Uterus (tissue), 4 donors: ENCODE results near the gene NHEJ1. TPM values are rescaled to one million over a fixed set of nuclear protein-coding genes. Genes with fewer than 3 reads are reported as not detected.

Experiments
- DNase-seq, 2 donors: peaks; one replicate each; pipeline ENCODE4 v3.0.0-alpha.2; 2019 to 2020
- H3K27ac ChIP-seq, 2 donors: fragments of 200-600 bp; sonication (generic); 1 replicate in 1 of 2; 2 replicates in 1 of 2; pipeline ENCODE4 v1.5.1; 2016 to 2018
- H3K27me3 ChIP-seq, 2 donors: fragments of 200-600 bp; sonication (generic); one replicate each; pipeline ENCODE4 v1.5.1; 2018 to 2019; ENCODE audit warnings: control low read depth in 1 of 2
- H3K36me3 ChIP-seq, 2 donors: fragments of 200-600 bp; sonication (generic); one replicate each; pipeline ENCODE4 v1.5.1; 2019; ENCODE audit warnings: control low read depth in 1 of 2
- H3K4me1 ChIP-seq, 2 donors: fragments of 200-600 bp; sonication (generic); one replicate each; pipeline ENCODE4 v1.5.1; 2018 to 2019; ENCODE audit warnings: control low read depth in 1 of 2
- H3K4me3 ChIP-seq, 2 donors: fragments of 200-600 bp; sonication (generic); 1 replicate in 1 of 2; 2 replicates in 1 of 2; pipeline ENCODE4 v1.5.1; 2018 to 2019; ENCODE audit warnings: mild to moderate bottlenecking in 1 of 2
- H3K9me3 ChIP-seq, 2 donors: fragments of 200-600 bp; sonication (generic); one replicate each; pipeline ENCODE4 v1.5.1; 2019; ENCODE audit warnings: control low read depth in 1 of 2
- CTCF ChIP-seq, 4 experiments: fragments of 200-600 bp in 2 of 4; fragments of 450-650 bp in 2 of 4; sonication (generic) in 2 of 4; IDR thresholded peaks; one replicate each; pipeline ENCODE4 v1.5.1; 2016 to 2019; ENCODE audit warnings: antibody characterized with exemption in 4 of 4, mild to moderate bottlenecking in 2 of 4, moderate library complexity in 1 of 4
- POLR2A ChIP-seq, 2 donors: fragments of 450-650 bp; IDR thresholded peaks; one replicate each; pipeline ENCODE4 v1.6.1; 2016; ENCODE audit warnings: antibody characterized with exemption in 2 of 2, mild to moderate bottlenecking in 1 of 2, moderate library complexity in 1 of 2
- intact Hi-C: fragments of 100-400 bp; cut with DNase I; formaldehyde crosslinking; loops from one replicate; pipeline ENCODE4 v1.15.1; 2023; ENCODE audit warnings: low total_unique reads
- total RNA-seq, 4 donors: library from RNA; depleted of rRNA in 3 of 4; stranded (reverse); fragments of >200 nt in 3 of 4; gene quantifications; one replicate each; pipeline versions ENCODE4 v1.1.0 to v1.2.4, GENCODE V29; 2014 to 2023
- donor health status: DM: yes; HTN: yes; CAD: no.

Gene NHEJ1
- total RNA-seq, 4 donors from 2014 or later, result 15.0 to 162 (median 18.1) TPM

- peaks cover 0 to 33% of the 10 kb centered on the region in 2 donors for H3K4me1 ChIP-seq
- no peak overlapping the region for H3K4me3 ChIP-seq
- DNase-seq, result no peak
- H3K27me3 ChIP-seq, result peaks cover 18 to 48% of the 10 kb centered on the region in 2 donors
- H3K27ac ChIP-seq, result no peak overlapping the region
- intact Hi-C loops, result loop anchor here (5.0 kb wide), 1 partner anchor 100 kb away; no protein-coding TSS in a partner anchor
- H3K9me3 ChIP-seq, result no peaks in the 10 kb centered on the region
- H3K36me3 ChIP-seq, result no peaks in the 10 kb centered on the region
- TF ChIP-seq POLR2A (IDR thresholded peaks at IDR 0.05), result no peak
- no peak for TF ChIP-seq CTCF (IDR thresholded peaks at IDR 0.05)
Observed at GRCh38 chr2:219056896-219057708, 103.5 kb downstream of the NHEJ1 start.

- TF ChIP-seq POLR2A (IDR thresholded peaks at IDR 0.05), result no peak
- TF ChIP-seq CTCF (IDR thresholded peaks at IDR 0.05), result no peak
- DNase-seq, result no peak
- Histone ChIP-seq H3K4me1 (peaks cover 0 to 33% of the 10 kb centered on the region in 2 donors), H3K36me3 (no peaks in the 10 kb centered on the region), H3K27ac (no peak overlapping the region), H3K9me3 (no peaks in the 10 kb centered on the region), H3K4me3 (no peak overlapping the region), H3K27me3 (peaks cover 17 to 40% of the 10 kb centered on the region in 2 donors)
- intact Hi-C loops, result loop anchor here (5.0 kb wide), 1 partner anchor 101 kb away; no protein-coding TSS in a partner anchor
Observed at GRCh38 chr2:219056176-219056895, 104.3 kb downstream of the NHEJ1 start.

GRCh38 chr2:219054956-219055903, 105.4 kb downstream of the NHEJ1 start:
- DNase-seq, result no peak
- Histone ChIP-seq H3K27ac (no peak overlapping the region), H3K36me3 (no peaks in the 10 kb centered on the region), H3K4me3 (no peak overlapping the region), H3K9me3 (no peaks in the 10 kb centered on the region), H3K27me3 (peaks cover 11 to 34% of the 10 kb centered on the region in 2 donors), H3K4me1 (peaks cover 0 to 24% of the 10 kb centered on the region in 2 donors)
- intact Hi-C loops, result loop anchor here (5.0 kb wide), 1 partner anchor 102 kb away; no protein-coding TSS in a partner anchor
- no peak for TF ChIP-seq CTCF (IDR thresholded peaks at IDR 0.05)
- no peak for TF ChIP-seq POLR2A (IDR thresholded peaks at IDR 0.05)

GRCh38 chr2:219049282-219049681, 111.3 kb downstream of the NHEJ1 start:
- no peaks in the 10 kb centered on the region for H3K27me3 ChIP-seq
- no peak overlapping the region for H3K27ac ChIP-seq
- H3K9me3 ChIP-seq, result no peaks in the 10 kb centered on the region
- DNase-seq, result no peak
- H3K36me3 ChIP-seq, result no peaks in the 10 kb centered on the region
- intact Hi-C loops, result no loop called here
- H3K4me1 ChIP-seq, result no peaks in the 10 kb centered on the region
- no peak for TF ChIP-seq CTCF (IDR thresholded peaks at IDR 0.05)
- TF ChIP-seq POLR2A (IDR thresholded peaks at IDR 0.05), result no peak
- no peak overlapping the region for H3K4me3 ChIP-seq
